T1000 (cell line): ENCODE measurements around the gene EPHA8.

ENCODE experiments used
- DNase-seq: peaks from one replicate; lab custom pipeline; 2025; ENCODE audit warnings: mixed read lengths; lab: John Stamatoyannopoulos, UW

EPHA8 gene

GRCh38 chr1:22619252-22619651 lies 56.0 kb downstream of the EPHA8 start:
- DNase-seq: no peak

- no peak for DNase-seq
Measured at GRCh38 chr1:22619798-22620197, 56.5 kb downstream of the EPHA8 start.

DNA sequence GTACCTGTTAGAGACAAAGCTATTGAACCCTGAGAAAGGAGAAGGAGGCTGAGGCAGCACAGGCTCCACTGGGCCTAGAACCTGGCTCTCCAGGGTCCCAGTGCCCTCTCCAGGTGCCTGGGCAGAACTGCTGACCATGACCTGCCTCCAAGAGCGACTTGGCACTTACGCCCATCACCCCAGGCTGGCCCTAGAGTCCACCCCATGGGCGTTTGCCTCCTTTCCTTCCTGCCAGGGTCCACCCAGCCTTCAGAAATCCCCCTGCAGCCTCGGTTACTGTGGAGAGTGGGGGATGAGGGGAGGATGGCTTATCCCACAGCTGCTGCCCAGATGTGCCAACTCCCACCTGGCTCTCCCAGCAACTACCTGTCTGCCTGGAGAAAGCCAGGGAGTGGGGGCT lies 58.5 kb downstream of the EPHA8 start:
- no peak for DNase-seq

DNA sequence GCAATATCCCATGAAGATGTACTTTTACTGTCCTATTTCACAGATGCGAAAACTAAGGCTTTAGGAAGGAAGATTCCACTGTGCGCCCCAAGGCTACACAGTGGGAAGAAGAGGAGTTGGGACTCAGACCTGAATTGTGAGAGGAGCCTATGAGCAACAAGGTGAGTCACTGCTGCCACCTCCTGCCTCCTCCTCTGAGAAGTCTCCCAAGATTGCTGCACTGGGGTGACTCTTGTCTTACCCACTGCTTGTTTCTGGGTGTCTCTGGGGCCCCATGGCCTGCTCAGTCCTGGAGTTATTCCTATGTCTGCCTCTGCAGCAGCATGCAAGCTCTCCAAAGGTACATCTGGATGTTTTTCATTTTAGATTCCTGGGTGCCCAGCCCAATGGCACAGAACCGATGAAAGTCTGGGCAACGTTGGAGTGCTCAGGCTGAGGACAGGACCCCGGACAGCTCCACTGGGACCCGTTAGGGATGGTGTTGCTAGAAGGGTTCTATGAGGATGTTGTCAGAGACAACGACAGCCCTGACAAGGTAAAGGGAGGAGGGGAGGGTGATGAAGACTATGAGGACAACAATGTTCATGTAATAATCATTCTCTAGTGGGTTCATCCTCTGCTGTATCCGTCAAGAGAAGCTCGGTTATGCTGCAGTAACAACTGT lies 62.1 kb downstream of the EPHA8 start:
- DNase-seq: no peak

DNA sequence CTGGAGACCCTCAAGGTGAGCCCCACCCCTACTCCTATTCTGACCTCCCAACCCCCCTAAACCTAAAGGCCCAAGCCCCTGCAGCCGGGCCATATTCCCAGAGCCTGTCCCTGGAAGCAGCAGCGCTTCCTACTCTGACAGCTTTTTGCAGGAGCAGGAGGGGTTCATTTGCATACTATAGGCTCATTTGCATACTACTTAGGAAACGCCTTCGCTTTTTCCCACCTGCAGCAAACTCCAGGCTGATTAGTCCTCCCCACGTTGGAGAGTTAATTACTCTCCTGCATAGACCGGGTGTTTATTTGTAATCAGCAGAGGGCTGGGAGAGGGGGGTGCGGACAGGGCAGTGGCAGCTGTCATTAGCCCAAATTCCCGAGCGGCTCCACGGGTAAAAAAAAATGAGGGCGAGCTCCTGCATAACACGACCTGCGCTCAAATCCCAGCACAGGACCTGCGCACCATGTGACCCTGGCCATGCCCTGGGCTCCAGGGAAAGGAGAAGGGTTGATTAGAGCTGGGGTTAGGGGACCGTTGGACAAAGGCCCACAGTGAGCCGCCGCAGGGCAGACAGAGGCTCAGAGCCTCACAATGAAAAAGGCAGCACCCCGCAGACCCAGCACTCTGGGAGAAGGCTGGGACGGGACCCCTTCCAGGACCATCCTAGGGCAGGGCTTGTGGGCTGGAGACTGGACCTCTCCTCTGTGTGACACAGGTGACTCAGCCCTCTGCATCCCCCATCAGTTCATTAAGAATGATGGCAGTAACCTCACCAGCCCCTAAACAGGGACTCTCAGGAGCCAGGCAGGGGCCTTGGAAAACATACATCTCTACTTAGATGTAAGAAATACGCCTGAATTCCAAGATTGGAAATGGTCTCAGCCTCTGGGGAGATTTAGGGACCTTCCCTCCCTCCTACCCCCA lies 63.2 kb downstream of the EPHA8 start:
- no peak for DNase-seq

- DNase-seq: no peak
Measured at GRCh38 chr1:22627331-22627730, 64.0 kb downstream of the EPHA8 start.

DNA sequence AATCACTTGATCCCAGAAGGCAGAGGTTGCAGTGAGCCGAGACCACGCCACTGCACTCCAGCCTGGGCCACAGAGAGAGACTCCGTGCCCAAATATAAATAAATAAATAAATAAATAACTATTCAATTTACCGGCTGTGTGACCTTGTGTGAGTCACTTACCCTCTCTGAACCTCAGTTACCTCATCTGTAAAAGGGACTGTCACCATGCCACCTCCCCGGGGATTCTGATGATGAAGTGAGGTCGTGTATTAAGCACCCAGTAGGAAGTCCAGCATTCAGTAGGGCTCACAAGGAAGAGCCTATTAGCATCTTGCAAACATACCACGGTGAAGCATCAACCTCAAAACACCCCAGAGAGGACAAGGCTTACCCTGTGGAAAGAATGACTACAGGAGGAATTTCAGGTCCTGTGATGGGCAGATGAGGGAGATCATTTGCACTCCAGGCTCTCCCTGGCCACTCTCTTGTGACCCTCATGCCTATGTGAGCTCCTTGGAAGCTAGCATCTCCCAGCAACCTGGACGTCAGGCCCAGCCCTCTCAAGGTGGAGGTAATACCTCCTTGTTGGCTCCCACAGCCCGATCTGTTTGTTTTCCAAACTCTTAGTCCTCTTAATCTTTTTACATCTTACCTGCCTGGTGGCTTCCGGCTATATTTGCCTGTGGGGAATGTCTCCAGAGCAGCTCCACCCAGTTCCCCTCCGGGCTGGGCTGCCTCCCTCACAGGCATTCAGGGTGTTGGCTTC lies 65.6 kb downstream of the EPHA8 start:
- DNase-seq: no peak

GRCh38 chr1:22629886-22630285 lies 66.6 kb downstream of the EPHA8 start:
- no peak for DNase-seq

- DNase-seq: no peak
Measured at GRCh38 chr1:22633697-22634463, 70.6 kb downstream of the EPHA8 start.

GRCh38 chr1:22635436-22635835 lies 72.1 kb downstream of the EPHA8 start:
- no peak for DNase-seq

- no peak for DNase-seq
Measured at GRCh38 chr1:22636353-22636752, 73.1 kb downstream of the EPHA8 start, which contains the start of gene C1QA. Gene C1QA (plus strand): TSS chr1:22636628. CDS start chr1:22637617, 989 bp downstream.

DNA sequence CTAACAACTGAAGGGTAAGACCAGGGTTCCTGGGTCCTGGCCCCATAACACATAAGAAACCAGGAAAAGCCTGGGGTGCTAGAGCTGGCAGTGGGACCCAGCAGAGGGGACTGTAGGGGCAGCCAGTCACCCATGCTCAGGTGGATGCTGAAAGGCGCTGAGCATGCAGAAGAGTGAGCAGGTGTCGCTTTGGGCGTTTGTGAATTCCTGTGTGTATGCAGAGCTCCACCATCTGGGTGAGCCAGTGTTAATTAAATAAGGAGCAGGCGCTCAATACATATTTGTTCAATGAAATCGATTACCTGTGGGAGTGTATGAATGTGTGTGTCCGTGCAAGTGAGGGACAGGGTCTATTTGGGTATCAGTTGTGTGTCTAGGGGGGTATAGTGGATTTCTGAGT lies 73.6 kb downstream of the EPHA8 start:
- no peak for DNase-seq

GRCh38 chr1:22637907-22638445 lies 74.7 kb downstream of the EPHA8 start:
- DNase-seq: no peak

DNA sequence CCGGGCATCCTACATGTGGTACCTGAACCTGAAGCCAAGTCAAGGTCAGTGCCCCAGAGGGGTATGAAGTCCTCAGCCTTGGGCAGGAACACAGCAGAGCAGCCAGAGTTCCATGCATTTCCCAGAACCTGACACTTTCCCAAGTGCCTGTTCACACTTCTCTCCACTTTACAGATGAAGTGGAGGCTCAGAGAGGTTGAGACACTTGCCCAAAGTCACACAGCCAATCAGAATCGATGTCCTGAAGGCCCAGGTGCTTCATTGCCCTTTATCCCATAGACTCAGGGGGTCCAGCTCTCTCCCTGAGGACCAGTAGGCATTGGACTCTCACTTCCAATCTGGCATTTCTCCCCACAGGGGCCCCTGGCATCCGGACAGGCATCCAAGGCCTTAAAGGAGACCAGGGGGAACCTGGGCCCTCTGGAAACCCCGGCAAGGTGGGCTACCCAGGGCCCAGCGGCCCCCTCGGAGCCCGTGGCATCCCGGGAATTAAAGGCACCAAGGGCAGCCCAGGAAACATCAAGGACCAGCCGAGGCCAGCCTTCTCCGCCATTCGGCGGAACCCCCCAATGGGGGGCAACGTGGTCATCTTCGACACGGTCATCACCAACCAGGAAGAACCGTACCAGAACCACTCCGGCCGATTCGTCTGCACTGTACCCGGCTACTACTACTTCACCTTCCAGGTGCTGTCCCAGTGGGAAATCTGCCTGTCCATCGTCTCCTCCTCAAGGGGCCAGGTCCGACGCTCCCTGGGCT lies 75.4 kb downstream of the EPHA8 start:
- no peak for DNase-seq

DNA sequence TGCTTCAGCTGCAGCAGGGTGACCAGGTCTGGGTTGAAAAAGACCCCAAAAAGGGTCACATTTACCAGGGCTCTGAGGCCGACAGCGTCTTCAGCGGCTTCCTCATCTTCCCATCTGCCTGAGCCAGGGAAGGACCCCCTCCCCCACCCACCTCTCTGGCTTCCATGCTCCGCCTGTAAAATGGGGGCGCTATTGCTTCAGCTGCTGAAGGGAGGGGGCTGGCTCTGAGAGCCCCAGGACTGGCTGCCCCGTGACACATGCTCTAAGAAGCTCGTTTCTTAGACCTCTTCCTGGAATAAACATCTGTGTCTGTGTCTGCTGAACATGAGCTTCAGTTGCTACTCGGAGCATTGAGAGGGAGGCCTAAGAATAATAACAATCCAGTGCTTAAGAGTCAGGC lies 76.0 kb downstream of the EPHA8 start:
- no peak for DNase-seq

DNA sequence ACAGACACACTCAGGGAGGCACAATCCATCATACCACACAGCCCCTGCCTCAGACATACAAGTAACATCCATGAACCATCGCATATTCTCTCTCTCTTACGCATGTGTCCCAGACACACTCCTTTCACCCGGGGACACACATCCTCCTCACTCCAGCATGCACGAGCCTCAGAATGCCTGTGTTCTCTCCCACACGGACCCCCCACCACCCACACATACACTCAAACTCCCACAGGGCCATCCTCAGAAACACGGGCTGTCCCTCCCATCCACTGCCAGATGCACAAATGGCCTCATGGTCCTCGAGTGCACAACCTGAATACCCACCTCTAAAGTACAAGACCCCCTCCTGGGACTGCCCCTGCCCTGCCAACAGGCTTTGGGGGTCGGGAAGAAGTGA lies 78.0 kb downstream of the EPHA8 start:
- no peak for DNase-seq

DNA sequence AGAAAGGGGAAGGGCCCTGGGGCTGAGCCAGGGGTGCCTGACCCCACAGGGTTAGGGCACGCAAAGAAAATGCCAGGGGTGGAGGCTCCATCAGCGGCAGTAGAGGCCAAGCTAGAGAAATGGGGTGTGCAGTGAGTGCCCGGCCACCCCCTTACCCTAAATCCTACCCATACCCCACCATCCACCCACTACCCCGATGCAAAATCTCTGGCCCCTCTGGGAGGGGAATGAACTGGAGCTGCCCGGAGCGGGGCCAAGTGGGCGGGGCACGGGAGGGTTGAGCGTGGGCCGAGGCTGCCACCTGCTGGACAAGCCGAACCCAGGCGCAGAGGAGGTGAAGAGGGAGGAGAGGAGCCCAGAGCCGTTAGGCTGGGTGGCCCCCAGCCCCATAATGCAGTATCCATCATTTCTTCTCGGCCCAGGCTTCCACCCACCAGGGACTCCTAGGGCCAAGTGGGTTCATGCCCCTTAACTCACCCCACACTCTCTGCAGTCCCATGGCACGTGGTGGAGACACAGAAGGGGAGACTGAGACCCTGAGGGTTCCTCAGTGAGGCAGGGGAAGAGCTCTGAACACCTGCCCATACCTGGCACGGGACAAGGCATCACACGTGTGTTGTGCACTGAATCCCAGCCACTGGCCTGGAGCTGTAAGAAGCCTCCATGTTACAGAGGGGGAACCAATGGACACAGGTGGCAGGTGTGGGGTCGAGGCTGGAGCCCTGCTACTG lies 78.8 kb downstream of the EPHA8 start:
- peak; percentile 40 for DNase-seq

- no peak for DNase-seq
Measured at GRCh38 chr1:22643381-22643780, 80.1 kb downstream of the EPHA8 start, which contains the start of gene C1QC. Gene C1QC (plus strand): TSS chr1:22643633. CDS start chr1:22644024, 391 bp downstream.

GRCh38 chr1:22643928-22644327 lies 80.6 kb downstream of the EPHA8 start:
- no peak for DNase-seq

- no peak for DNase-seq
Measured at GRCh38 chr1:22645931-22646330, 82.6 kb downstream of the EPHA8 start.
